Pancreas (tissue), 10 donors: ENCODE measurements around the gene INPP4B. TPM values are rescaled to one million over a fixed set of nuclear protein-coding genes. Genes with fewer than 3 reads are reported as not detected.

Source experiments
- ATAC-seq, 4 donors: fragments of 200-7000 bp; cut with Tn5 transposase; one replicate each; pipeline versions ENCODE4 v1.8.0 to v1.9.1; 2020; ENCODE audit warnings: mild to moderate bottlenecking in 4 of 4, moderate library complexity in 4 of 4
- DNase-seq, 6 donors: peaks; one replicate each; pipeline ENCODE4 v3.0.0-alpha.2; 2020
- FAIRE-seq: peaks from 2 replicates; lab custom pipeline; 2012; peaks lifted over from hg19 to GRCh38; lab: Jason Lieb, UNC
- H3K27ac ChIP-seq, 4 donors: fragments of 200-600 bp; sonication (generic); 1 replicate in 3 of 4; 2 replicates in 1 of 4; pipeline versions ENCODE4 v1.5.0 to v1.8.0; 2020
- H3K27me3 ChIP-seq, 4 donors: fragments of 200-600 bp; one replicate each; pipeline ENCODE4 v1.8.0; 2021
- H3K36me3 ChIP-seq, 3 donors: fragments of 200-600 bp; sonication (generic) in 1 of 3; one replicate each; pipeline versions ENCODE4 v1.5.0 to v1.8.0; 2020 to 2021
- H3K4me1 ChIP-seq, 3 donors: fragments of 200-600 bp; one replicate each; pipeline ENCODE4 v1.8.0; 2021
- H3K4me3 ChIP-seq, 4 donors: fragments of 200-600 bp; sonication (generic) in 2 of 4; one replicate each; pipeline versions ENCODE4 v1.5.0 to v1.8.0; 2020 to 2021
- H3K9me3 ChIP-seq, 4 donors: fragments of 200-600 bp; one replicate each; pipeline ENCODE4 v1.8.0; 2021
- WGBS, 2 donors: extraction: QIAGEN DNeasy Blood & Tissue Kit; methylation state at CpG; one replicate each; pipeline ENCODE4 v1.1.7; 2013; 5-methylcytosine and 5-hydroxymethylcytosine counted together
- intact Hi-C, 3 donors: fragments of 100-400 bp; cut with DNase I; formaldehyde crosslinking; loops; one replicate each; pipeline versions ENCODE4 v1.11.1 to v1.14.2; 2022
- polyA plus RNA-seq, 2 donors: library from polyadenylated mRNA; stranded (reverse); fragments of 200-250 nt; gene quantifications; one replicate each; pipeline ENCODE4 v1.2.3, GENCODE V29; 2013
- total RNA-seq, 6 donors: library from RNA; stranded (reverse); fragmentation: NEBNext Ultra II Directional in 4 of 6; extraction: Animal tissue kit (Norgen Biotek cat#: 25700) in 4 of 6; gene quantifications; one replicate each; pipeline versions ENCODE4 v1.2.1 to v1.2.4, GENCODE V29; 2021 to 2023
- TF ChIP-seq, protein P1 (sequence below), 4 donors: fragments of 200-600 bp; sonication (generic) in 3 of 4; IDR thresholded peaks; one replicate each; pipeline versions ENCODE4 v1.5.0 to v1.8.0; 2021; ENCODE audit warnings: antibody characterized with exemption in 4 of 4
- donor health status: healthy with polysubstance abuse.
- donor health status: DM: no; HTN: no; CAD: no; lungs with moderate emphysema.
- donor health status: DM: no; HTN: no; CAD: no.
- donor health status: control.
- donor health status: control.
- donor health status: Bipolar disorder and iron deficiency.
- donor health status: DM: yes; HTN: yes; CAD: no.
- donor health status: DM: no; HTN: no; CAD: no.
- donor health status: DM: no; HTN: no; CAD: no.
- donor health status: DM: yes; HTN: yes; CAD: no.

INPP4B gene
- total and polyA plus RNA-seq, 8 donors: 1.2 to 12.9 (median 5.5) TPM

DNA sequence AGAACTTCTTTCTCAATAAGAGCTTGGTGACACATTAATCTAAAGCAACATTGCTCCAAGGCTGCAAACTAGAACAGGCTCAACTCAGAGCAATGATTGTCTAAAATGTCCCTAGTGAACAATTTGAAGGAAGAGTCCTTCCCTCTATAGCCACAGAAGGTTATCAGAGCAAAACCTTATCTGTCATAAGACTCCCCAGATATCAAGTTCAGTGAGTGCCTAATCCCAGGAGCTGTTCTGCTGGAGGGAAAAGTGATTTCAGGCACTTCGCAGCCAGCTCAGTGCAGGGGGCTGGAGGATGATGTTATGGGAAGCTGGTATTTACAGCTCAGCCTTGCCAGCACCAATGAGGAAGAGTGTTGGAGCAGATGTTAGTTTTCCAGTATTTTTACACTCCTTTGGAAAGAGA lies 497.5 kb downstream of the INPP4B start:
- Histone ChIP-seq H3K9me3 (no peaks in the 10 kb centered on the region), H3K4me1 (peaks cover 0 to 16% (median 13%) of the 10 kb centered on the region in 3 donors), H3K36me3 (no peaks in the 10 kb centered on the region), H3K4me3 (no peak overlapping the region), H3K27me3 (no peaks in the 10 kb centered on the region), H3K27ac (no peak overlapping the region)
- 50% methylated on average over 1 of the region's 1 CpG for WGBS, 2 donors
- FAIRE-seq (no peak), DNase-seq (no peak), ATAC-seq (peak in 2 of 4 donors; percentile 27 to 38)
- intact Hi-C loops: no loop called here
- TF ChIP-seq, protein P1, sequence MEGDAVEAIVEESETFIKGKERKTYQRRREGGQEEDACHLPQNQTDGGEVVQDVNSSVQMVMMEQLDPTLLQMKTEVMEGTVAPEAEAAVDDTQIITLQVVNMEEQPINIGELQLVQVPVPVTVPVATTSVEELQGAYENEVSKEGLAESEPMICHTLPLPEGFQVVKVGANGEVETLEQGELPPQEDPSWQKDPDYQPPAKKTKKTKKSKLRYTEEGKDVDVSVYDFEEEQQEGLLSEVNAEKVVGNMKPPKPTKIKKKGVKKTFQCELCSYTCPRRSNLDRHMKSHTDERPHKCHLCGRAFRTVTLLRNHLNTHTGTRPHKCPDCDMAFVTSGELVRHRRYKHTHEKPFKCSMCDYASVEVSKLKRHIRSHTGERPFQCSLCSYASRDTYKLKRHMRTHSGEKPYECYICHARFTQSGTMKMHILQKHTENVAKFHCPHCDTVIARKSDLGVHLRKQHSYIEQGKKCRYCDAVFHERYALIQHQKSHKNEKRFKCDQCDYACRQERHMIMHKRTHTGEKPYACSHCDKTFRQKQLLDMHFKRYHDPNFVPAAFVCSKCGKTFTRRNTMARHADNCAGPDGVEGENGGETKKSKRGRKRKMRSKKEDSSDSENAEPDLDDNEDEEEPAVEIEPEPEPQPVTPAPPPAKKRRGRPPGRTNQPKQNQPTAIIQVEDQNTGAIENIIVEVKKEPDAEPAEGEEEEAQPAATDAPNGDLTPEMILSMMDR (IDR thresholded peaks at IDR 0.05): no peak

GRCh38 chr4:142347241-142347640 lies 498.9 kb downstream of the INPP4B start:
- Histone ChIP-seq H3K27me3 (no peaks in the 10 kb centered on the region), H3K9me3 (no peaks in the 10 kb centered on the region), H3K36me3 (no peaks in the 10 kb centered on the region), H3K27ac (no peak overlapping the region), H3K4me3 (no peak overlapping the region), H3K4me1 (peaks cover 0 to 16% (median 10%) of the 10 kb centered on the region in 3 donors)
- ATAC-seq (peak; percentile 58 to 77 (median 60)), FAIRE-seq (no peak), DNase-seq (no peak)
- TF ChIP-seq, protein P1 (IDR thresholded peaks at IDR 0.05): no peak
- intact Hi-C loops: no loop called here

GRCh38 chr4:142345924-142346323 lies 500.2 kb downstream of the INPP4B start:
- peaks cover 0 to 19% (median 10%) of the 10 kb centered on the region in 3 donors for H3K4me1 ChIP-seq
- no peaks in the 10 kb centered on the region for H3K36me3 ChIP-seq
- ATAC-seq: no peak
- H3K27ac ChIP-seq: no peak overlapping the region
- intact Hi-C loops: no loop called here
- no peak for FAIRE-seq
- H3K27me3 ChIP-seq: no peaks in the 10 kb centered on the region
- H3K4me3 ChIP-seq: no peak overlapping the region
- WGBS, 2 donors: 67 to 77% methylated on average over 2 of the region's 2 CpGs
- DNase-seq: no peak
- TF ChIP-seq, protein P1 (IDR thresholded peaks at IDR 0.05): no peak
- H3K9me3 ChIP-seq: no peaks in the 10 kb centered on the region

DNA sequence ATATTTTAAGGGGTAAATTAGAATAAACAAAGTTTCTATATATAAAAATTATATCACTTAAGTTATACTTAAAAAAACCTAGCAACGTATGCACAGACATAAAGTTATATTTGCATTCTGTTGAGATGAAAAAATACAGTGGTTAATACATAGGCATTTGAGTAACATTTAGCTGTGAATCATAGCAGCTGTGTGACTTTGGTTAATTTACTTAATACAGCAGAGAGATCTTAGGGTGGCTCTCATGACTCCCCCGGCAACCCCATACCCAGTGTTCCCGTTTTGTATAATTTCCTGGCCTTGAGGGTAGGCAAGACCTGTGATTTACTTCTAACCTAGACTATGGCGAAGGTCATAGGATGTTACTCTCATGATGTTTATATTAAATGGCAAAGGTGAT lies 504.8 kb downstream of the INPP4B start:
- no peaks in the 10 kb centered on the region for H3K9me3 ChIP-seq
- WGBS, 2 donors: 87 to 89% methylated on average over 4 of the region's 4 CpGs
- ATAC-seq (no peak), DNase-seq (no peak), FAIRE-seq (no peak)
- H3K27ac ChIP-seq: no peak overlapping the region
- H3K4me1 ChIP-seq: peaks cover 0 to 8% (median 0%) of the 10 kb centered on the region in 3 donors
- no peak overlapping the region for H3K4me3 ChIP-seq
- H3K27me3 ChIP-seq: no peaks in the 10 kb centered on the region
- TF ChIP-seq, protein P1 (IDR thresholded peaks at IDR 0.05): no peak
- intact Hi-C loops: no loop called here
- no peaks in the 10 kb centered on the region for H3K36me3 ChIP-seq

- no peak for FAIRE-seq
Measured at GRCh38 chr4:142339053-142339452, 507.0 kb downstream of the INPP4B start.

More at GRCh38 chr4:142339053-142339452, 507.0 kb downstream of the INPP4B start:
- Histone ChIP-seq H3K4me3 (no peak overlapping the region), H3K27me3 (no peaks in the 10 kb centered on the region), H3K9me3 (no peaks in the 10 kb centered on the region), H3K27ac (no peak overlapping the region), H3K36me3 (no peaks in the 10 kb centered on the region), H3K4me1 (peaks cover 0 to 8% (median 0%) of the 10 kb centered on the region in 3 donors)
- ATAC-seq: peak in 1 of 4 donors; percentile 73
- WGBS, 2 donors: 34 to 46% methylated on average over 1 of the region's 1 CpG
- TF ChIP-seq, protein P1 (IDR thresholded peaks at IDR 0.05): no peak
- DNase-seq: no peak
- intact Hi-C loops: no loop called here
